GM21825 (cell line): ENCODE results near the gene FRMPD1.
"Not testable (repeated sequence)": the region's sequence is repeated elsewhere in the genome, so short reads cannot be mapped to it uniquely, and the experiment has no call there.

Experiments
- ATAC-seq: cut with Tn5 transposase; IDR thresholded peaks from one replicate; pipeline ENCODE4 v1.9.1; 2021; ENCODE audit warnings: mild to moderate bottlenecking, moderate library complexity; ENCODE audit not compliant: unreplicated experiment

The FRMPD1 gene, protein sequence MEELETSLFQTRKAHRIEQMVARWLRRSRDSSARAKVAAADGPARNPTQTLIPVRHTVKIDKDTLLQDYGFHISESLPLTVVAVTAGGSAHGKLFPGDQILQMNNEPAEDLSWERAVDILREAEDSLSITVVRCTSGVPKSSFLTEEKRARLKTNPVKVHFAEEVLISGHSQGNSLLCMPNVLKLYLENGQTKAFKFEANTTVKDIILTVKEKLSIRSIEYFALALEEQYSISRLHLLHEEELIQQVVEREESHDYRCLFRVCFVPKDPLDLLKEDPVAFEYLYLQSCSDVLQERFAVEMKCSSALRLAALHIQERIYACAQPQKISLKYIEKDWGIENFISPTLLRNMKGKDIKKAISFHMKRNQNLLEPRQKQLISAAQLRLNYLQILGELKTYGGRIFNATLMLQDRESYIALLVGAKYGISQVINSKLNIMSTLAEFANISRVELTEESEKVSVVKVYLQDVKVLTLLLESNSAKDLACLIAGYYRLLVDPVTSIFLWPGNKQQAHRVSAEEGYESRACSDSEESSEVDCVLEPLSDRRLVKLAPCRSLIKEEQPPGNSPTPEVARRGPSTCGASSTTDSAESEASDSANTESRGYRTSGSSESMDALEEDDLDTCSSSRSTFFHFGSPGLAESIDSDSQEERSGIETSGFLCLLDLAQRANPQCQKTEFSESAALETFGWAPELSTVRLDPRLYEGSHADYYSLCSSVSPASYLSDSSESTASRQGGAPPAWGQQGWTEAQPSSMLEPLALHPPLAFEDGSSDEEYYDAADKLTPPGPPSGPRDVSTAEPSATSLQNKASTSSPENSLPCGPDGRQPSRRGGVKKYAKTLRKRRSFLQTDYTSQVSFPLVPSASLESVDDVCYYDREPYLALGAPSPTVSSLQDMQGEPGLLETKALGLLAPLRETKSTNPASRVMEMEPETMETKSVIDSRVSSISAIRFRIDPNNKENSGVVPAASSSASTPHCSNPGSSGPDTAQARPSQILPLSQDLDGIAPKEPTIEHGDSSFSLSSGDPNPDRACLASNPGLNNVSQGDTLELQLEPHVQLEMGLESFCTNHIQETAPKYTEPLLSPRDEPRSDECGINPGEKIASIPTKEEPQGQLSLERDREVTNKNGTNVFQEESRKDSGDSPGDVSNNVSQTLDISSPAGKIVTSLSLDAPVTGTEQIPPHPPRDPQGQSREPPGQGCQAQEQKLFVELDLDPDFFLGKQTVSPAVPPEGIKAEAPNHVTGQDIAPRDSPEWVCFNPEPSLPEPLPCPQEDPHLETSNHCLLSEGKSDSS (N-terminal part only)

DNA sequence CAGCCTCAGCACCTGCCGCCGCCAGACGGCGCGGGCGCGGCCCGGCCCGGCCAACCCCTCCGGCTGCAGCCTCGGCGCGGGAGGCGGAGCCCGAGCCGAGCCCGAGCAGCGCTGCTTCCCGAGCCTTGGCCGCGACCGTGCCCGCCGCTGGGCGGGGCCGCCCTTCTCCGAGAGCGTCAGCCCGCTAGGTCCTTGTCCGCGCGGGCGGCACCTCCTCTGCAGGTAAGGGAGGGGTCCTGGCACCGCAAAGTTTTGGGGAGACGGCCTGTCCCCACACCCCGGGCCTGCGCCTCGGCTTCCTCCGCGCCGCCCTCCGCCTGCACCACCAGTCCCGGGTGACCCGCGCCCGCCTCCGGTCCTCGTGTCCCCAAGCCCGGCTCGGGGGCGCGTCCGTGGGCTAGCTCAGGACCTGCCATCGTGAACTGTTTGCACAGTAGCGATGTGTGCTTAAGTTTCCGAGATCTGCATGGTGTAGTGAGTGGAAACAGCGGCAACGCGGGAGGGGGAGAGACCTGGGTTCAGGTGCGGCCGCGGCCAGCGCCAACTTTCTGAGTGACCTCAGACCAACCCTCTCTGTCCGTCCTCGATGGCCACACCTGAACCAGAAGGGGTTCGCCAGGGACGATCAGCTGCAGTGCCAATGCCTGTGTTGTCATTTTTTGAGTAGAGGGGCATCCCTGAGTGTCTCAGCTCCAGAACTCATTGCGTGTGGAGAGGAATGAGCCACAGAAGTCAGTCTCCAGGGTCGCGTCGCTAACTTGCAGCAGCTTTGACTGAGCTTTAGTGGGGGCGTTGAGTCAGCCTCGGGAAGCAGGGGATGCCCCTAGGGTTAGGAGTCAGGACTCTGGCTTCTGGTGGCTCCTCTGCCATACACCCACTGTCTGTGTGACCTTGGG, at the start of gene FRMPD1:
Gene FRMPD1 (plus strand): TSS at position 82 of the 896 bp plus-strand sequence. CDS start 41,688 bp downstream, outside the sequence.
- ATAC-seq: peak; percentile 83

DNA sequence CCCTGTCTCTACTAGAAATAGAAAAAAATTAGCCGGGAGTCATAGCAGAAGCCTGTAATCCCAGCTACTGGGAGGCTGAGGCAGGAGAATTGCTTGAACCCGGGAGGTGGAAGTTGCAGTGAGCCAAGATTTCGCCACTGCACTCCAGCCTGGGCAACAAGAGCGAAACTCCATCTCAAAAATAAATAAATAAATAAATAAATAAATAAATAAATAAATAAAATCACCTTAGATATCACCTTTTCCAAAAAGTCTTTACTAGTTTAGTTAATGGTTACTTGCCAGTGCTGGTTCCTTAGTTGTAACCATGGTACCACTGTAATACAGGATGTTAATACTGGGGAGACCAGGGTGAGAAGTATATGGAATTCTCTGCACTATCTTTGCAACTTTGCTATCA, 48.7 kb upstream of the FRMPD1 start:
- not testable (repeated sequence) for ATAC-seq

DNA sequence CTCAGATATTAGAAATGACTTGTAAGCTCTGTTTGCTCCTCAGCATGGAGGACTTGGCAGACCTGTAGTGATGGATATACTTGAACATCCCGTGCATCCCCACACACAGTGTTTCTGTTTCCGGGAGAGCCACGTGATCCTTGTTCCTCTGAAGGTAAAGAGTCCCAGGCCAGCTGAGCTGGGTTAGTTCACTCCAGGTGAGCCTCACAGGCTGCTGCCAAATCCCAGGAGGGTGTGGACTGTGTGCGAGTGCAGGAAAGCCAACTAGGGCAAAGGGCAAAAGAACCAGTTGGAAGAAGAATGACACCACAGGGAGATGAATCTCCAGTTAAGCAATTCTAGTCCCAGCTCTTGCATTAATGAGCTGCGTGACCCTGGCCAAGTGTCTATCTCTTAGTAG, 47.9 kb upstream of the FRMPD1 start:
- no peak for ATAC-seq

DNA sequence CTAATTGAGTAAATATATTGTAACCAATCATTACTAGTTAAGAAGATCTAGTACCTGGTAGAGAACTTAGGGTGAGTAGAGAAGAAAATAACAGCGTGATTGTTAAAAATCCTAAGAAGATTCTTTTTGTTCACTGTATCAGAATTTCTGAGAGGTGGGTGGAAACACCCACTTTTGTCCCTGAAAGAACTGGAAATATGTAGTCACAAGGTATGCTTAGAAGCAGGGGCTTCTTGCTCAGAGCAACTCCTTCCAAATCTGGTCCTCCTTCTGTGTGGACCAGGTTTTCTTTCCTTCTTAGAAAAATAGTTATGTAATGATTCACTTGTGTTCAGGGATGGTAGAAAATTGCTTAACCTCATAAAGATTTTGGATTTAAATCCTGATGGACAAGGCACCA, 46.5 kb upstream of the FRMPD1 start:
- ATAC-seq: no peak

DNA sequence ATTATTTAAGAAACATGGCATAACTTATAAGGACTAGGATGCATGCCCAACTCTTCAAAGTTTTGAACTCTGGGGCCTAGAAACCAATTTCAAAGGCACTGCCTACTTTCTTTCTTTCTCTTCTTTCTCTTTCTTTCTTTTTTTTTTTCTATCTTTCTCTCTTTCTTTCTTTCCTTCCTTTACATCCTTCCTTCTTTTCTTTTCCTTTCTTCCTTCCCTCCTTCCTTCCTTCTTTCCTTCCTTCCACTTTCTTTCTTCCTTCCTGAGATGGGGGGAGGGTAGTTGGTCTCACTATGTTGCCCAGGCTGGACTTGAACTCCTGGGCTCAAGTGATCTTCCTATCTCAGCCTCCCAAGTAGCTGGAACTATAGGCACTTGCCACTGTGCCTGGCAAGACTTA, 42.5 kb upstream of the FRMPD1 start:
- no peak for ATAC-seq

DNA sequence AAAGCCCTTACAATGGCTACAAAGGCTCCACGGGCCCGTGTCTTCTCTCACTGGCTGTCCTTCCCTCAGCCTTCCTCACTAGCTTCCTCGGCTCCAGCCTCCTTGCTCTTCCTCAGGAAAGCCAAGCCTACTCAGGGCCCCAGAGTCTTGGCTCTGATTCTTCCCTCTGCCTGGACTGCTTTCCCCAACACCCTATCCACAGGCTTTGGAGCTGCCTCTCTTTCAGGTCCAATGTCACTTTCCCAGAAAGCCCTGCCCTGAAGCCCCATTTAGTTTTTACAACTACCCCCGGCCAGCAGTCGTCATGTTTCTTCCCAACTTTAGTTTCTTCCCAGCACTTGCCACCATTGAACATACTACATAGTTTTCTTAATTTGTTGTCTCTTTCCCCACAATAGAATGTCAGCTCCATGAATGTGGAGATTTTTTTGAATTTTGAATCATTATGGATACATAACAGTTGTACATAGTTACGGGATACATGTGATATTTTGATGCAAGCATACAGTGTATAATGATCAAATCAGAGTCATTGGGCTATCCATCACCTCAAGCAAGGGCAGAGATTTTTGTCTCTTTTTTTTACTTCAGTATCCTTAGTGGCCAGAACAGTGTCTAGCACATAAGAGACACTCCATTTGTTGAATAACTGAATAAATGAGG, 40.9 kb upstream of the FRMPD1 start:
- ATAC-seq: no peak

DNA sequence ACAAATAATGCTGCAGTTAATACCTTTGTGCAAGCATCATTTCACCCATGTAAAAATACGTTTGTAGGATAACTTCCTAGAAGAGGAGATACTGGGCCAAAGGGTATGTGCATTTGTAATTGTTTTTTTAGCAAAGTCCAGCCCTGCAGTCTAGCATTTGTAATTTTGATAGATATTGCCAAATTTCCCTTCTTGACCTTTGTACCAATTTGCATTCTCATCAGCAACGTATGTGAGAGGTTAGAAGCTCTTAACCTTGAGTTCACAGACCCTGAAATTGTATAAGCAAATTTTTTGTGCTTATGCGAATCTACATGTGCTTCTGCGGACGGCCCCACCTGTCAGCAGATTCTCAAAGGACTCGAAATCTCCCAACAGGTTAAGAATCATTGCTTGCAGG, 39.7 kb upstream of the FRMPD1 start:
- ATAC-seq: no peak

DNA sequence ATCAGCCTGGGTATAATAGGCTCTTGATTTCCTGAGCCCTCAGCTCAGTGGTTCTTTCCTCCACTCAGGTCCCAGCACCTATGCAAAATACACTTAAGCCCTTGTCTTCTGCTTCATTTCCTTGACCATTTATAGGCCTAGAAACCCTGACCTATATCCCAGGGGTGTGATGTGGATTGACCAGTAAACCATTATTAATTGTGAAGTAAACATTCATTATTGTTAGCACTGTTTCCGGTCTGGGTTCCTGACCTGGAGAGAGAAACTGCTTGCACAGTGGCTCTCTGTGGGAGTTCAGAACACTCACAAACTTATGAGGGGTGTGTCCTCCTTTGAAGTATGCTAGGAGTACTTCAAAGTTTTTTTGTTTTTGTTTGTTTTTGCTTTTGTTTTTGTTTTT, 38.8 kb upstream of the FRMPD1 start:
- ATAC-seq: no peak

DNA sequence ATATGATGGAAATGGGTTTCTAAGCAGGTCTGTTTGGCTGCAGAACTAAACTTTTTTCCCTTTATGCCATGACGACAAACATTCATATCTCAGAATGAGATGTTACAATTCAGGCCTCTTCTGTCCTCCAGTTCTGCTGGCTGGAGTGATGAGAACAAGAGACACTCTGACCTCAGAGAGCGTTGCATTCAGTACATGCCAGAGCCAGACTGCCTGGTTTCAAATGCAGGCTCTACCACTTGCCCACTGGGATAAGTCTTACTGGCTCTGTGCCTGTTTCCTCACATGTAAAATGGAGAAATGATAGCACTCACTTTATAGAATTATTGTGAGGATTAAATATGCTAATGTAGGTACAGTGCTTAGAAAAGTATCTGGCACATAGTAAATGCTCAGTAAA, 33.6 kb upstream of the FRMPD1 start:
- no peak for ATAC-seq

DNA sequence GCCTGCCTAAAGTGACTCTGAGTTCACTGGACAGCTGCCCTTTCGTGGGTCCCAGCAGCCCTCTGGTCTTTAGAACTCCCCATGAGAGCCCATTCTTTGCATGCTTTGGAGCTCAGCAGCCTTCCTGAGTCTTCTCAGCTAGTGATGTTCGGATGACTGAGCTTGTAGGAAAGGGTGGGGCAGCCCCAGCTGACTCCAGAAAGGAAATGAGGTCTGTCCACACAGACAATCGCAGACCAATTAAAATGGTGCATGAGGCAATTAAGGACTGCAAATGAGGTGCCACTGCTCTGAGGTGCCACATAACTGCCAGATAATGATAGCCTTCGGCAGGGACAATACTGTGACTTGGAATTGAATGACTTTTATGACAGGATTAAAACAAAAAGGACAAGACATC, 32.9 kb upstream of the FRMPD1 start:
- ATAC-seq: no peak

DNA sequence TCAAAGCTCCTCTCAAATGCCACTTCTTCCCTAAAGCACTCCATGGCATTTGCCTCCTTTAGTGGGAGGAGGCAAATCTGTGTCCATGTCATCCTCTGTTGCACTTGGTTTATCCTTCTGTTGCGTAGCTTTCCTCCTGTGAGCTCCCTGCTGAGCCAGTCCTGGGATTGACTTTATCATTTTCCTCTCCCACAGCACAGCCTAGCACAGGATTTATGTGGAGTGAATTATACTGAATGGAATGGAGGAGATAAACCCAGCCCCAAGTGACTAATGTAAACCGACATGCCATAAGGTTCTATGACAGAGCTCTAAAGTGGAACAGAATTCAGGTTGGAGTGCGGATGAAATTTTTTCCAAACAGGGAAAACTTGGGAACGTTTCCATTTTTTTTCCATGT, 31.9 kb upstream of the FRMPD1 start:
- ATAC-seq: no peak

DNA sequence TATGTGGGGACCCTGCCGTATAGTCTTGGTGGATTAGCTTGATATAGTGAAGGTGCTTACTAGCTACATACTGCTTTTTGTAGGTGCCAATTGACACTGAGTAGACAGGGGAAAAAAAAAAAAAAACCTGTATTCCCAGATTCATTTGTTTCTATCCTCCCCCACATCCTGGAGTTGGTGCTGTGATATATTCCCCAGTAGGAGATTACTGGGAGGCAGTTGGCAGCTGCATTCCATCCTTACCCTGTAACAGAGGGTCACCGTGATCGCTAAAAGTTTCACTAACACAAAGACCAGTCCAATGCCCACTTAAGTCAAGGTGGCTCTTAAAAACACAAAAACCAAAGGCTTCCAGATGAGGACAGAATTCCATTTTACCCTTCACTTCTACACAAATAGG, 30.9 kb upstream of the FRMPD1 start:
- ATAC-seq: no peak

DNA sequence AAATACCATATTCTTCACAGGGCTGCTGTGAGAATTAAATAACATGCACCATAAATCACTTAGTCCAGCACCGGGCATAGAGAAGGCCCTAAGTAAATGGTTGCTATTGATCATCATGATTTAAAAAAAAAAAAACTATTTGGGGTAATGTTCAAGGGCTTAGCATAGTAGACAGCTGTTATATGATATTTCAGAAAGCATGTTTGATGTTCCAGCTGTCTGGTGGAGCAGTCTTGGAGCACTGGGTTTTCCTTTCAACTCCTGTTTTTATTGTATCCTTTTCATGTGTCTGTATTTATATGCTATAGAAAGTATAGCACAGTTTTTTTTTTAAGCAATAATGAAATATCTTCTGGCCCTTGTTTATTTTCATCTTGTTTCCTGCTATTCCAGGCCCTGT, 30.4 kb upstream of the FRMPD1 start:
- no peak for ATAC-seq

DNA sequence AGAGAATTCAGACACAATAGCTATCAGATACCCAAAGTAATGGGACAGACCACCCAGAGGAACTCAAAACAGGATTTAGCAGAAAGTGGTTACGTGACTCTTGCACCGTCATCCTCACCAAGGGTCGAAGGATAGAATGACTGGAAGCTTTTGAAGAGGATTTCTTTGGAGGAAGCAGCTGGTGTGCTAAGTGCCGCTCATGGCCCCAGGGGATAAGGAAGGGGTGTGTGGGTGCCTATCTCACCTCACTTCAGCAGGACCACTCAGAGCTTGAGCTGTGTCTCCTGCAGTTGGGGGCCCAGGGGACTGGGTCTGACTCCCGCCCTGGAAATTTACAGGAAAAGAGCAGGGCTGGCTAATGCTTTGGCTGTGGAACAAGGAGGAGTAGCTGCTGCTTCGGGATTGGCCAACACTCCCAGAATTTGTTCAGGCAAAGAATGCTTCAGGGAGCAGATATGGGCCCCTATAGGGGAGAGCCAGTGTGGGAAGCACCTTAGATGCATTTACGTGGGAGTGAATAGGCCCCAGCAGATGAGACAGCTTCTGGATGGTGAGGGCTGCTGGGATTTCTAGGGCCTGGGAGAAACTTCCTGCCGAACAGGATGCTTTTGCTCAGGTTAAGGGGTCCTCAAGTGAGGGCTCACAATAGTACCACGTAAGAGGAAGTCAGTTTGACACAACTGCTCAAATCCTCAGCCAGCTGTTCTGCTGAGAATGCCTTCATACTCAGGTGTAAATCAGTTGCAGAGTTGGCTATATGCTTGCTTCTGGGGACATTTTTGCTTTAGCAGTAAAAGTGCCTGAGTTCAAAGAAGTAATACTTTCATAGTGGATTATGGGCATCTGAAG, 29.3 kb upstream of the FRMPD1 start:
- no peak for ATAC-seq

DNA sequence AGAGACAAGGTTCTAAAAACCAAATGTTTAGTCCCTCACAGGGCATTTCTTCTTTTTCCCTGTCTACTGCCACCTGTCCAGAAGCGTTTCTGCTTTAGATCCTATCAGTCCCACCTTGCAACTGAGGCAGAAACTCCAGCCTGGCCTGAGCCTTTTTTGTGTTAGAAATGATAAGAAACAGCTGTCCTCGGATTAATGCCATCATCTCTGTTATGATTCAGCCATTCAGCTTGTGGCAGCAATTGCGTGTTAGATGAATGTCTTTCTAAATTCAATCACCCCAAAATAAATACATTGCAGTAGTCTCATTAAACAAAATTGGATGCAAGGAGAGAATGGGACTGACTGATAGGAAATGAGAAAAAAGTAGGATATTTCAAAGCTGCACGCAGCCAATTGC, 28.3 kb upstream of the FRMPD1 start:
- ATAC-seq: no peak

DNA sequence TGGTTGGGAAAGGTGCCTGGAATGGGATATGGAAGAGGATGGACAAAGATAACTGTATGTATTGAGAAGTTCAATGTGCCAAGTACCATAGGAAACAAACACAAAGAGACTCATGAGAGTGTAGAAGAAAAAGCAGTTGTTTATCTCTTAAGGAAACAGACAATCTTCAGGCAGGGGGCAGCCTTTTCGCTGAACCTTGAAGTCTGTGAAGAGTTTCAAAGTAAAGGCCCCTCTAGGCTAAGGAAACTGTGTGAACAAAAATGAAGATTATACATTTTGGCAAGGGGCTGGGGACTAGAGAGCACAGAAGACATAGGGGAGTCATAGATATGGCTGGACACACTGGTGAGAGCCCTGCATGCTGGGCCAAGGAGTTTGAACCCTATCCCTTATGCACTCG, 27.5 kb upstream of the FRMPD1 start:
- ATAC-seq: no peak

DNA sequence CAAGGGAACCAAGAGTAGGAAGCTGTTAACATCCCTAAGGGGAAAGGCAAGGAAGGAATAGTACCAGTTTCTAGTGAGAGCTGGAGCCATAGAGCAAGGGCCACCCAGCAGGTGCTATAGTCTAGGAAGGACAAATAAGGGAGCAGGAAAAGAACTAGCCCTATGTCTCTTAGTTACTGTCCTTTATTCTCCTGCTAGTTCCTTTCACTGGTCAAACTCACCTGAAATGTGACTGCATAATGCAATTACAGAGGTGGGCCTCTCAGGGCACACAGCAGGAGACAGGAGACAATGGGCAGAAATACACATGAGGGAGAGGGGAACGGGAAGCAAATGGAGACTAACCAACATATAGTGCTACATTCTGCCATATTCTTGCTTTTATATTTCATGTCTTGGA, 26.7 kb upstream of the FRMPD1 start:
- no peak for ATAC-seq

DNA sequence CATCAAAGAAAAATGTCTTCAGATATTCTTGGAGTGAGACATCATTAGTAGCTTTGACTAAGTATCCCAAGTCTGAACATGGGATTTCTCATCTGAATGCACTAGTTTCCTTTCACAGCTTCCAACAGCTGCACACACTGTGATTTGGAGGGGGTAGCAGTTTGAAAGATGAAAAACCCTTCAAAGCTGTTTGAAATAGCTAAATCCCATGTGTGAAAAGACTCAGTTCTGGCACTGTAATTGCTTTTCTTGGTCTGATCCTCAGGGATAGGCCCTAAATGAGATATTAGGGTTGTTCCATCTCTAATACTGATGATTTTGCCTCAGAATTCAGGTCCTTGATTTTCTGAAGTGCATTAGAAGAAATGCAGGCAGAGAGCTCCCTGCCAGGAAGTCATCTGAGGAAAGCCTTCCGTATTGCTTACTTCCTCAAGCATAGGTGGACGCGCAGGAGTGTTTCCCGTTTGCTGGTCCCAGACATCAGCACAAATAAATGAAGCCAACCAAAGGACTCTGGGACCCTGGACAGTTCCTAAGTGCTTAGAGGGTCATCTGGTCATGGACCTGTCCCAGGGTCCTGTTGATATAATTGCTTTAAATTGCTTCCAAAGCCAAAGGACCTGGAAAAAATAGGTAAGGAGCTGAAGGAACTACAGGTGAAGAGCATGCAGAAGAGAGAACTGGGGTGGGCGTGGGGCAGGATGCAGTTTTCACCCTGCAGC, 25.6 kb upstream of the FRMPD1 start:
- ATAC-seq: no peak
